Tibial artery (tissue), 4 donors: ENCODE data around the gene C10orf90.

Source experiments
- DNase-seq, 2 donors: peaks; one replicate each; pipeline ENCODE4 v3.0.0-alpha.2; 2019
- H3K27ac ChIP-seq, 2 donors: fragments of 200-600 bp; sonication (generic) in 1 of 2; 1 replicate in 1 of 2; 2 replicates in 1 of 2; pipeline ENCODE4 v1.5.1; 2018 to 2019; ENCODE audit warnings: mild to moderate bottlenecking in 1 of 2
- H3K27me3 ChIP-seq, 2 donors: fragments of 200-600 bp; sonication (generic) in 1 of 2; one replicate each; pipeline versions ENCODE4 v1.5.1 to v1.6.0; 2016 to 2019
- H3K36me3 ChIP-seq, 3 donors: fragments of 200-600 bp; sonication (generic) in 2 of 3; one replicate each; pipeline ENCODE4 v1.5.1; 2016 to 2019; ENCODE audit warnings: mild to moderate bottlenecking in 2 of 3
- H3K4me1 ChIP-seq, 4 donors: fragments of 200-600 bp; sonication (generic) in 2 of 4; 1 replicate in 3 of 4; 2 replicates in 1 of 4; pipeline ENCODE4 v1.5.1; 2016 to 2019
- H3K4me3 ChIP-seq, 2 donors: fragments of 200-600 bp; sonication (generic) in 1 of 2; 1 replicate in 1 of 2; 2 replicates in 1 of 2; pipeline ENCODE4 v1.5.1; 2018 to 2019; ENCODE audit warnings: mild to moderate bottlenecking in 2 of 2
- H3K9me3 ChIP-seq, 3 donors: fragments of 200-600 bp; sonication (generic) in 1 of 3; one replicate each; pipeline ENCODE4 v1.5.1; 2016 to 2019
- intact Hi-C: fragments of 100-400 bp; cut with DNase I; formaldehyde crosslinking; loops from one replicate; pipeline ENCODE4 v1.15.0; 2023; ENCODE audit warnings: low total_unique reads
- TF ChIP-seq, protein P1 (sequence below), 2 experiments: fragments of 200-600 bp in 1 of 2; fragments of 450-650 bp in 1 of 2; IDR thresholded peaks; one replicate each; pipeline ENCODE4 v1.5.1; 2017 to 2019; ENCODE audit warnings: antibody characterized with exemption in 2 of 2, mild to moderate bottlenecking in 1 of 2, moderate library complexity in 1 of 2

The C10orf90 gene

DNA sequence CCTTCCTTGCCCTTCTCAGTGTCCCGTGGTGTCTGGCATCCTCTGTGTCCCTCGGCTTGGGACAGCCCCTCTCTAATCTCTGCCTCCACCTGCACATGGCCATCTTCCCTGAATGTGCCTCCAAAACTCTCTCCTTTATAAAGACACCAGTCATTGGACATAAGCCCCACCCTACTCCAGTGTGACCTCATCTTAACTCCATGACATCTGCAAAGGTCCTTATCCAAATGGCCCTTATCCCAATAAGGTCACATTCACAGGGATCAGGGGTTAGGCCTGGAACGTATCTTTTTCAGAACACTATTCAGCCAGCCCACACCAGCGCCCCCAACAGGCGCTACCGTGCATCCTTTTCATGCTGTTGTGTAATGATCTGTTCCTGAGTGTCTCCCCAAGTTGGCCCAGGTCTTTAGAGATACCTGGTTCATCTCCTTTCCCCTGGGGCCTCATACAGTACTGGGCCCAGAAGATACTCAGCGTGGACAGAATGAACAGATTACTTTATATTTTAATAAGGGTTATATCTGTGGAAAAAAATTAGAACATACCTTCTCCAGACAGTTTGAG lies 149.7 kb downstream of the C10orf90 start:
- TF ChIP-seq, protein P1, sequence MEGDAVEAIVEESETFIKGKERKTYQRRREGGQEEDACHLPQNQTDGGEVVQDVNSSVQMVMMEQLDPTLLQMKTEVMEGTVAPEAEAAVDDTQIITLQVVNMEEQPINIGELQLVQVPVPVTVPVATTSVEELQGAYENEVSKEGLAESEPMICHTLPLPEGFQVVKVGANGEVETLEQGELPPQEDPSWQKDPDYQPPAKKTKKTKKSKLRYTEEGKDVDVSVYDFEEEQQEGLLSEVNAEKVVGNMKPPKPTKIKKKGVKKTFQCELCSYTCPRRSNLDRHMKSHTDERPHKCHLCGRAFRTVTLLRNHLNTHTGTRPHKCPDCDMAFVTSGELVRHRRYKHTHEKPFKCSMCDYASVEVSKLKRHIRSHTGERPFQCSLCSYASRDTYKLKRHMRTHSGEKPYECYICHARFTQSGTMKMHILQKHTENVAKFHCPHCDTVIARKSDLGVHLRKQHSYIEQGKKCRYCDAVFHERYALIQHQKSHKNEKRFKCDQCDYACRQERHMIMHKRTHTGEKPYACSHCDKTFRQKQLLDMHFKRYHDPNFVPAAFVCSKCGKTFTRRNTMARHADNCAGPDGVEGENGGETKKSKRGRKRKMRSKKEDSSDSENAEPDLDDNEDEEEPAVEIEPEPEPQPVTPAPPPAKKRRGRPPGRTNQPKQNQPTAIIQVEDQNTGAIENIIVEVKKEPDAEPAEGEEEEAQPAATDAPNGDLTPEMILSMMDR (IDR thresholded peaks at IDR 0.05) = no peak
- Histone ChIP-seq H3K9me3 (no peaks in the 10 kb centered on the region), H3K36me3 (no peaks in the 10 kb centered on the region), H3K27ac (no peak overlapping the region), H3K4me3 (no peak overlapping the region), H3K27me3 (peaks cover 0 to 11% of the 10 kb centered on the region in 2 donors), H3K4me1 (no peaks in the 10 kb centered on the region)
- no peak for DNase-seq
- intact Hi-C loops = no loop called here

DNA sequence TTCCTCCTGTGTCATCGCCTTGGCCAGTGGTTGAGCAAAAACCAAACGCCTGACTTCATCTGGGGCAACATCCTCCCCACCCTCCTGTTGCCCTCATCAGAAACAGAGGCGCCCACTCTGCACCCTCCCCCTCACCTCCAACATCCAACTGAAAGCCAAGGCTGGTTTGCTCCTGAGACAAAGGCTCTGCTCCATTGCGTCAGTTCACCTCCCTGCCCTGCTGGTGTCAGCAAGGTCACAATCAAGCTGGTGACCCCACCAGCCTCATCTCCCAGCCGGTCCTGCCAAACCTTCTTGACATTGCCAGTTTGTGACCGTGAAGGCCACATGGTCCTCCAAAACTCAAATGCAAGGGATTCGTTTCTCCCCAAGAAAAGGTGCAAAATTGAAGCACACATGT lies 150.5 kb downstream of the C10orf90 start:
- Histone ChIP-seq H3K4me1 (no peaks in the 10 kb centered on the region), H3K27me3 (peaks cover 0 to 11% of the 10 kb centered on the region in 2 donors), H3K27ac (no peak overlapping the region), H3K4me3 (no peak overlapping the region), H3K9me3 (no peaks in the 10 kb centered on the region), H3K36me3 (no peaks in the 10 kb centered on the region)
- intact Hi-C loops = no loop called here
- TF ChIP-seq, protein P1 (IDR thresholded peaks at IDR 0.05) = no peak
- no peak for DNase-seq

GRCh38 chr10:126519185-126519584 lies 151.3 kb downstream of the C10orf90 start:
- TF ChIP-seq, protein P1 (IDR thresholded peaks at IDR 0.05) = no peak
- Histone ChIP-seq H3K36me3 (no peaks in the 10 kb centered on the region), H3K27ac (no peak overlapping the region), H3K4me1 (no peaks in the 10 kb centered on the region), H3K27me3 (peaks cover 0 to 6% of the 10 kb centered on the region in 2 donors), H3K4me3 (no peak overlapping the region), H3K9me3 (no peaks in the 10 kb centered on the region)
- intact Hi-C loops = no loop called here
- DNase-seq = no peak

DNA sequence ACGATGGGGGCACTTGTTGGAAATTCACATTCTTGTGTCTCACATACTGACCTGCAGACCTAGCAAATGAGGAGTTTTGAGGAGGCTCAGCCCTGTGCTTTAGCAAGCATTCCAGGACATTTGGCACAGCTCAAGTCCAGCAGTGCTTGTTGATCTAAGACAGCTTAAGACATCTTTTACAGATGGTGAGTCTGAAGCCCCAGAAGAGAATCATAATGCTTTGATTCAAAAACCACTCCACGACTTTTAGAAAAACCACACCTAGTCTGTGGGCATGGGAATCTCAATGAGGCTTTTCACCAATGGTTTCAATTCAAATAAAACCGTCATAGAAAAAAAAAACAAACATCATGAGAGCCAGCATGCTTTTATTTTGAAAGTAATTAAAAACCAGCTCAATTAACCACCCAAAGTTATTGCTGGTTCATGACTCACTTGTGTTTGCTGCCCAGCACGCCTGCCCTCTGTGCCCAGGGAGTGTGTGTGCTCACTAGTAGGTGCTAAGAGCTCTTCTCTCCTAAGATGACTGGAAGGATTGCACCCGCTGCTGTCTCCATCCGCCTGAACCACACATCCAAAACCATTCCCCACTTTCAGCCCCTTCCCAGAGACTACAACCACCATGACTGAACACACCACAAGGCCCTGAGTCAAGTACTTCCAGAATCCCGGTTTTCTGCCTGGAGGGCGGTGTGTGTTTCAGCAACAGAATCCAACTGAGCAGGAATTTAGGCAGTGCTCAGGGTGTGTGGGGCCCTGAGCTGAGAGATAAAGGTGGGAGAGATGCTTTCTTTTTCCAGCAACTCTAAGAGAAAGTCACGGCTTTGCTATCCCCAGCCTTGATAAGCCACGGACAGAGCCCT lies 152.0 kb downstream of the C10orf90 start:
- TF ChIP-seq, protein P1 (IDR thresholded peaks at IDR 0.05) = no peak
- H3K9me3 ChIP-seq = no peaks in the 10 kb centered on the region
- intact Hi-C loops = no loop called here
- H3K27ac ChIP-seq = no peak overlapping the region
- H3K4me3 ChIP-seq = no peak overlapping the region
- no peaks in the 10 kb centered on the region for H3K4me1 ChIP-seq
- peaks cover 0 to 5% of the 10 kb centered on the region in 2 donors for H3K27me3 ChIP-seq
- H3K36me3 ChIP-seq = no peaks in the 10 kb centered on the region
- no peak for DNase-seq

- intact Hi-C loops = no loop called here
- H3K27ac ChIP-seq = no peak overlapping the region
- TF ChIP-seq, protein P1 (IDR thresholded peaks at IDR 0.05) = no peak
- no peaks in the 10 kb centered on the region for H3K9me3 ChIP-seq
- H3K4me3 ChIP-seq = no peak overlapping the region
- no peaks in the 10 kb centered on the region for H3K36me3 ChIP-seq
- H3K27me3 ChIP-seq = no peaks in the 10 kb centered on the region
- no peaks in the 10 kb centered on the region for H3K4me1 ChIP-seq
- DNase-seq = no peak
Measured at GRCh38 chr10:126516515-126516914, 154.0 kb downstream of the C10orf90 start.
